WERI-Rb-1 (cell line): Measurements from ENCODE around the gene GIPC1.
"Not testable (repeated sequence)": the region's sequence is repeated elsewhere in the genome, so short reads cannot be mapped to it uniquely, and the experiment has no call there.

ENCODE experiments used
- DNase-seq: peaks from one replicate; pipeline ENCODE4 v3.0.0-alpha.2; 2020
- H3K27ac ChIP-seq: fragments of 250-450 bp; sonication (Bioruptor Pico); 2 replicates; pipeline ENCODE4 v1.5.1; 2020; ENCODE audit warnings: mild to moderate bottlenecking, moderate library complexity
- H3K27me3 ChIP-seq: fragments of 250-450 bp; sonication (Bioruptor Pico); 2 replicates; pipeline ENCODE4 v1.5.1; 2021; ENCODE audit warnings: mild to moderate bottlenecking, low read depth, moderate library complexity; ENCODE audit not compliant: insufficient read depth, severe bottlenecking
- H3K36me3 ChIP-seq: fragments of 250-450 bp; sonication (Bioruptor Pico); 2 replicates; pipeline ENCODE4 v1.5.1; 2020; ENCODE audit warnings: mild to moderate bottlenecking, moderate library complexity
- H3K4me3 ChIP-seq: 2 replicates; pipeline ENCODE4 v1.5.1; 2011; ENCODE audit warnings: low read depth, mild to moderate bottlenecking, control low read depth, low read length
- H3K9me3 ChIP-seq: fragments of 250-450 bp; sonication (Bioruptor Pico); 2 replicates; pipeline ENCODE4 v1.5.1; 2021; ENCODE audit warnings: mild to moderate bottlenecking, moderate library complexity; ENCODE audit not compliant: severe bottlenecking
- TF ChIP-seq, protein P1 (sequence below): IDR thresholded peaks from 2 replicates; pipeline ENCODE4 v1.5.1; 2011; ENCODE audit warnings: low read depth, mild to moderate bottlenecking, control low read depth, inconsistent platforms, low read length

Gene GIPC1, protein sequence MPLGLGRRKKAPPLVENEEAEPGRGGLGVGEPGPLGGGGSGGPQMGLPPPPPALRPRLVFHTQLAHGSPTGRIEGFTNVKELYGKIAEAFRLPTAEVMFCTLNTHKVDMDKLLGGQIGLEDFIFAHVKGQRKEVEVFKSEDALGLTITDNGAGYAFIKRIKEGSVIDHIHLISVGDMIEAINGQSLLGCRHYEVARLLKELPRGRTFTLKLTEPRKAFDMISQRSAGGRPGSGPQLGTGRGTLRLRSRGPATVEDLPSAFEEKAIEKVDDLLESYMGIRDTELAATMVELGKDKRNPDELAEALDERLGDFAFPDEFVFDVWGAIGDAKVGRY

DNA sequence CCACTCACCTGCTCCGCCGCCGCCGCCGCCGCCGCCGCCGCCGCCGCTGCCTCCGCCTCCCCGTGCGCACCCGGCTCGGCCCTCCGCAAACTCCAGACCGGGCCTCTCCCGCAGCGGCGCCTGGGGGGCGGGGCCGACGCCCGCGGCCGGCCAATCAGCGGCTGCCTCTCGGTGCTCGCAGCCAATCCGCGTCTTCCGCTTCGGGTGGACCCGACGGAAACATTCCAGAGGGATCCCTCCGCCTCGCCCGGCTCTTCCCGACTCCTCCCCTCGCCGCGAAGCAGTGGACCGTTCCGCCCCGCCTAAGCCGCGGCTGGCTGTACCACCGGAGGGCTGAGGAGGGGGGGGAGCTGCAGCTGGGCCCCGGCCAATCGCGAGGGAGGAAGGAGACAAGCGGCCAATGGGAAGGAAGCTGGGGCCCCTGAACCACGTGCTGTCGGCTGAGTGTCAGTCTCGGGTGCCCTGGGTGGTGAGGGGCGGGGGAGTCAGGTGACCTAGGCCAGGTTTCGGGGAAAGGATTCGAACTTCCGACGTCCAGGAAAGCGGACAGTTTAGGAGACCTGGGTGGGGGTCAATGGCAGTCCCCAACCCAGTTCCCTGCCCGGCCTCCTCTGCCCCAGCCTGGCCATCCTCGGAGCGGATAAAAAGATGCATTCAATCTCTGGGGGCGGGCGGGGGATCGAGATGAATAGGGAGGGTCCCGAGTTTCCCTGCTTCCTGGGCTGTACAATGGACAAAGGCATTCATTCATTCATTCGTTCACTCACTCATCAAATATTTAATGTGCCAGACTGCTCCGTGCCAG is at the start of gene GIPC1:
Gene GIPC1, minus strand, starts transcription at position 99 of the 805 bp plus-strand sequence. CDS start 13,151 bp downstream, outside the sequence.
- DNase-seq, result peak; percentile 99
- Histone ChIP-seq H3K27me3 (no peaks in the 10 kb centered on the region), H3K36me3 (peaks cover 8% of the 10 kb centered on the region), H3K27ac (peak within 1 kb of the TSS; percentile 51), H3K4me3 (peak within 1 kb of the TSS; percentile 69), H3K9me3 (no peaks in the 10 kb centered on the region)
- TF ChIP-seq, protein P1, sequence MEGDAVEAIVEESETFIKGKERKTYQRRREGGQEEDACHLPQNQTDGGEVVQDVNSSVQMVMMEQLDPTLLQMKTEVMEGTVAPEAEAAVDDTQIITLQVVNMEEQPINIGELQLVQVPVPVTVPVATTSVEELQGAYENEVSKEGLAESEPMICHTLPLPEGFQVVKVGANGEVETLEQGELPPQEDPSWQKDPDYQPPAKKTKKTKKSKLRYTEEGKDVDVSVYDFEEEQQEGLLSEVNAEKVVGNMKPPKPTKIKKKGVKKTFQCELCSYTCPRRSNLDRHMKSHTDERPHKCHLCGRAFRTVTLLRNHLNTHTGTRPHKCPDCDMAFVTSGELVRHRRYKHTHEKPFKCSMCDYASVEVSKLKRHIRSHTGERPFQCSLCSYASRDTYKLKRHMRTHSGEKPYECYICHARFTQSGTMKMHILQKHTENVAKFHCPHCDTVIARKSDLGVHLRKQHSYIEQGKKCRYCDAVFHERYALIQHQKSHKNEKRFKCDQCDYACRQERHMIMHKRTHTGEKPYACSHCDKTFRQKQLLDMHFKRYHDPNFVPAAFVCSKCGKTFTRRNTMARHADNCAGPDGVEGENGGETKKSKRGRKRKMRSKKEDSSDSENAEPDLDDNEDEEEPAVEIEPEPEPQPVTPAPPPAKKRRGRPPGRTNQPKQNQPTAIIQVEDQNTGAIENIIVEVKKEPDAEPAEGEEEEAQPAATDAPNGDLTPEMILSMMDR, result no peak

DNA sequence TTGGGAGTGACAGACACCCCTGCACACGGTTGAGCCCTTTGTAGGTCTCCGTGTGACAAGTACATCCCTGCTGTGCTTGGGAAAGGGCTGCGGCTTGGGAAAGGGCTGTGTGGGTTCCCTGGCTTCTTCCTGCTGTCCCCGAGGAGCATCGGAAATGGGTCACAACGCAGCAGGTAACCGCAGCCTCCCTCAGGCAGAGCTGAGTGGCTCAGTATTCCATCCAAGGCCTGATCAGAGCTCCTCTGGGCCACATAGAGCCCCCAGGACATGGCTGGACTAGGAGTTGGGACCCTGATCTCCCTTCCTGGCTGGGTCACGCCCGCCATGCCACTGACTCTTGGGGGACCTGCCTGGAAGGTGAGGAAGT is 49.8 kb upstream of the GIPC1 start:
- H3K27ac ChIP-seq, result no peak overlapping the region
- no peak overlapping the region for H3K4me3 ChIP-seq
- H3K27me3 ChIP-seq, result no peaks in the 10 kb centered on the region
- DNase-seq, result no peak
- H3K36me3 ChIP-seq, result peaks cover 23% of the 10 kb centered on the region
- H3K9me3 ChIP-seq, result no peaks in the 10 kb centered on the region
- TF ChIP-seq, protein P1, result no peak

DNA sequence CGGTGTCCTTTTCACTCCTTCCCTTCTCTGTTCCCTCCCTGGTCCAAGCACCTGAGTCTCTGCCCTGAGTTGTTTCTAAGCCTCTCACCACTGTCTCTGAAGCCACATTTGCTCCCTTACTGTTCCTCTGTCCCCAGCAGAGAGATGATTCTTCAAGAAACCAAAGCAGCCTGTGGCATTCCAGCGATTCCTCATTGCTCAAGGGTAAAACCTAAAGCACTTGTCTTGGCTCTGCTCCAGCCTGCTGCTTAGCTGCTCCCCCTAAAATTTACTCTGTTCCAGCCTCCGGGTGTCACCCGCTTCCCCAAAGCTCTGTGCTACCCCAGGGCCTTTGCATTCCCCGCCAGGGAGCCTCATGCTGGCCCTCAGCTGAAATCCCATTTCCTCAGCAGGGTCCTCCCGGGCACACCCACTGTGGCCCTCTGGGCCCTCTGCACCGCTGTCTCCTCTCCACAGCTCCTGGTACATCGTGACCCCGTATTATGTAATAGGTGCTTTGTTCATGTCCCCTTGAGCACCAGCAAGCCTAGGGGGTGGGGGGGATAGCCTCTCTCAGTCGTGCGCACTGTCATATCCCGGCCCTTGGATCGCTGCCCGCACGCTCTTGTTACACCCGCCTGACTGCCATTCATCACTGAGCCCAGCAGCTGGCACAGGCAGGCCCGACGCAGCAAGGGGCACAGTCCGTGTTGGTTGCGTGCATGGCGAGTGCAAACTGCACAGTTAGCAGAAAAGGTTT is 49.2 kb upstream of the GIPC1 start:
- TF ChIP-seq, protein P1, result no peak
- Histone ChIP-seq H3K4me3 (no peak overlapping the region), H3K27me3 (no peaks in the 10 kb centered on the region), H3K9me3 (no peaks in the 10 kb centered on the region), H3K36me3 (peaks cover 20% of the 10 kb centered on the region), H3K27ac (no peak overlapping the region)
- DNase-seq, result no peak

DNA sequence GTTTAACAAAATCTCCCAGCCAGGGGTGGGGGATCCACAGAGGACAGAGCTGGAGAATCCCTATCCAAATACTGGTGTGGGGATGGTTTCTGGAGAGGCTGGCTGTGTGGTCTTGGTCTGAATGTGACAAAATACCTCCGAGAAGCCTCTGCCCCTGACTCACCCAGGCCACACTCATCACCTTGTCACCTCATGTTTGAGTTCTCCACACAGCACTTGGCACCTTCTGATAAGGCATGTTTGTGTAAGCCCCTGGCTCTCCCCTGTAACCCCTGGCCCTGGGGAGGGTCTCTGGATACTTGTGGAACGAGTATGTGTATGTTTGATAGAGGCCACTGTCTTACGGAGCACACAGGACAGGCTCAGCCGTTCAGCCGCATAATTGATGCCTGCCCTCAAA is 48.1 kb upstream of the GIPC1 start:
- Histone ChIP-seq H3K27ac (no peak overlapping the region), H3K27me3 (no peaks in the 10 kb centered on the region), H3K9me3 (no peaks in the 10 kb centered on the region), H3K4me3 (no peak overlapping the region), H3K36me3 (peaks cover 19% of the 10 kb centered on the region)
- TF ChIP-seq, protein P1, result no peak
- no peak for DNase-seq

DNA sequence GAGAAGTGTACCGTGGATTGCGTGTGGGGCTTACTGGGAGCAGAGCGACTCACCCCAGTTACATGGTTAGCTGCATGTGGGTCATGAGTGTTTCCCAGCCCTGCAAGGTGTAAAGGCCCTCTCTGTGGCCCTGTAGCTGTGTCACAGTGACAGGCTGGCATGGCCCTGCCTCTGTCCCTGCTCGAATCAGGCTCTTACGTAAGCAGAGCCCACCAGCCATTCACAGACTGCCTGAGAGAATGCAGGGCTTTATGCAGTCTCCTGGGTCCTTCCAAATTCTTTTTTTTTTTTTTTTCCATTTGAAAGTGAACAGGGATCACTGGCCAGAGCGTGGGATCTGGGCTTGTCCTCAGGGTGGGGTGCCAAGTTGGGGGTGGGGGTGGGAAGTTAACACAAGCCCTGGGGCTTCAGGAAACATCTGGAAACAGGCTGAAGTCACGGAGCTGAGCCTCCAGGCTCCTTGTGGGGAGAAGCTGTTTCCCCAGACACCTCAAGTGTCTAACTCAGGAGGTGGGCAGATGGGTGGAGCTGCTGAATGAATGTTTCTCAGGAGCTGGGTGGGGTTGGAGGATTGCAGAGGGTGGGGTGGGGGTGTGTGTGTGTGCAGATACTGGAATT is 46.9 kb upstream of the GIPC1 start:
- Histone ChIP-seq H3K9me3 (no peaks in the 10 kb centered on the region), H3K4me3 (no peak overlapping the region), H3K36me3 (peaks cover 16% of the 10 kb centered on the region), H3K27ac (no peak overlapping the region), H3K27me3 (no peaks in the 10 kb centered on the region)
- TF ChIP-seq, protein P1, result no peak
- DNase-seq, result no peak

DNA sequence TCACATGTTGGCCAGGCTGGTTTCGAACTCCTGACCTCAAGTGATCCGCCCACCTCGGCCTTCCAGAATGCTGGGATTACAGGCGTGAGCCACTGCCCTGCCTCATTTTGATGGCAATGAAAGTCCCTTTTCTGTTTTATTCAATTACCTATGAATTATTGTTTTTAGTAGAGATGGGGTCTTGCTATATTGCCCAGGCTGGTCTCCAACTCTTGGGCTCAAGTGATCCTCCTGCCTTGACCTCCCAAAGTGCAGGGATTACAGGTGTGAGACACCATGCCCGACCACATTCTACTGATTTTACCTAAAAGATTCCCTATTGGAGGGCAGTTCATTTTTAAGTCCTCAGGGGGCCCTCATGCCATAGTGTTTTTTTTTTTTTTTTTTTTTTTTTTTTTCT is 46.1 kb upstream of the GIPC1 start:
- not testable (repeated sequence) for DNase-seq, H3K27ac ChIP-seq, H3K27me3 ChIP-seq, H3K4me3 ChIP-seq, H3K9me3 ChIP-seq
- peaks cover 17% of the 10 kb centered on the region for H3K36me3 ChIP-seq
